Measurements from ENCODE around the gene PNMA6E.

PNMA6E gene

DNA sequence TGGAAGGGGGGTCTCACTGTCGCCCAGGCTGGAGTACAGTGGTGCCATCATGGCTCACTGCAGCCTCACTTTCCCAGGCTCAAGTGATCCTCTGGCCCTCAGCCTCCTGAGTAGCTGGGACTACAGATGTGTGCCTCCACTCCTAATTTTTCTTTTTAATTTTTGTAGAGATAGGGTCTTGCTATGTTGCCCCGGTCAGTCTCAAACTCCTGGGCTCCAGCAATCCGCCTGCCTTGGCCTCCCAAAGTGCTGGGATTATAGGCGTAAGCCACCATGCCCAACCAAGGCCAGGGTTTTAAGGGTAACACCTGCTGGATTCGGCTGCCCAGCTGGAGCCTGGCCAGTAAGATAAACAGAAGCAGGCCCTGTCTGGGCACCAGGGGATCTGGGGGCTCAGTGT, 41.3 kb upstream of the PNMA6E start:
- TF ChIP-seq, protein P1, sequence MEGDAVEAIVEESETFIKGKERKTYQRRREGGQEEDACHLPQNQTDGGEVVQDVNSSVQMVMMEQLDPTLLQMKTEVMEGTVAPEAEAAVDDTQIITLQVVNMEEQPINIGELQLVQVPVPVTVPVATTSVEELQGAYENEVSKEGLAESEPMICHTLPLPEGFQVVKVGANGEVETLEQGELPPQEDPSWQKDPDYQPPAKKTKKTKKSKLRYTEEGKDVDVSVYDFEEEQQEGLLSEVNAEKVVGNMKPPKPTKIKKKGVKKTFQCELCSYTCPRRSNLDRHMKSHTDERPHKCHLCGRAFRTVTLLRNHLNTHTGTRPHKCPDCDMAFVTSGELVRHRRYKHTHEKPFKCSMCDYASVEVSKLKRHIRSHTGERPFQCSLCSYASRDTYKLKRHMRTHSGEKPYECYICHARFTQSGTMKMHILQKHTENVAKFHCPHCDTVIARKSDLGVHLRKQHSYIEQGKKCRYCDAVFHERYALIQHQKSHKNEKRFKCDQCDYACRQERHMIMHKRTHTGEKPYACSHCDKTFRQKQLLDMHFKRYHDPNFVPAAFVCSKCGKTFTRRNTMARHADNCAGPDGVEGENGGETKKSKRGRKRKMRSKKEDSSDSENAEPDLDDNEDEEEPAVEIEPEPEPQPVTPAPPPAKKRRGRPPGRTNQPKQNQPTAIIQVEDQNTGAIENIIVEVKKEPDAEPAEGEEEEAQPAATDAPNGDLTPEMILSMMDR (IDR thresholded peaks at IDR 0.05; ENCODE audit: extremely low read depth, missing control alignments), result no peak
- no peak for DNase-seq (ENCODE audit: low spot score)

DNA sequence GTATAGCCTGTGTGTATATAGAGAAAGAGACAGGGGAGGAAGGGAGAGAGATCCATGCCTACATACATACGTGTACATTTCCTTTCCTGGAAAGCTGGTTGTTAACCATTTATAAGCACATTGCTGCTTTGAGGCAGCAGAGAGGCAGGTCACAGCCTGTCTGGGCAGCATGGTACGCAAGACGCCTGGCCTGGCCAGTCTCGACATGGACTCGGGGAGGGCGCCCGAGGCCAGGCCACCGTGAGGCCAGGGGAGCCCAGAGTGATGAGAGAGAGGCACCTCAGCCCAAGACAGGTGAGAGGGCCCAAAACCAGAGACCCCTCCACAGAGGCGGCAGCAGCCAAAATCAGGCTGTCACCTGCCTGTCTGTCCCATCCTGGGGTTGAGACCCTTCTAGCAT, 40.8 kb upstream of the PNMA6E start:
- no peak for DNase-seq (ENCODE audit: low spot score)
- TF ChIP-seq, protein P1 (IDR thresholded peaks at IDR 0.05; ENCODE audit: extremely low read depth, missing control alignments), result no peak

DNA sequence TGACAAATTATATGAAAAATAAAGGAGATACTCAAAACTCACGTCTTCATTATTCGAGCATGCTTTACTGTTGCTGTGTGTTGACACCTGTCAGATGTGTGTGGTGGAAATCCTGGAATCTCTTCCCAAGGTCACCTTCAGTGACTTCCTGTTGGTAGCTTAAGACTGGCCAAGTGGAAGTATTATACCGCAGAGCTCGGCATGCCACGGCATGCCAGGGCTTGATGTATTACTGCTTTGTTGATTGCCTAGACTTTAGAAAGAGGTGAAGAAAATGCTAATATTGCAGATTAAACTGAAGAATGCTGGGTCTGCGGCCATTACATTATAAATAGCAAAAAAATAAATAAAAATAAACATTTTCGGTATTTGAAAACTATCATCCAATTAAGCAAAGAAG, 40.1 kb upstream of the PNMA6E start:
- TF ChIP-seq, protein P1 (IDR thresholded peaks at IDR 0.05; ENCODE audit: extremely low read depth, missing control alignments), result no peak
- no peak for DNase-seq (ENCODE audit: low spot score)

DNA sequence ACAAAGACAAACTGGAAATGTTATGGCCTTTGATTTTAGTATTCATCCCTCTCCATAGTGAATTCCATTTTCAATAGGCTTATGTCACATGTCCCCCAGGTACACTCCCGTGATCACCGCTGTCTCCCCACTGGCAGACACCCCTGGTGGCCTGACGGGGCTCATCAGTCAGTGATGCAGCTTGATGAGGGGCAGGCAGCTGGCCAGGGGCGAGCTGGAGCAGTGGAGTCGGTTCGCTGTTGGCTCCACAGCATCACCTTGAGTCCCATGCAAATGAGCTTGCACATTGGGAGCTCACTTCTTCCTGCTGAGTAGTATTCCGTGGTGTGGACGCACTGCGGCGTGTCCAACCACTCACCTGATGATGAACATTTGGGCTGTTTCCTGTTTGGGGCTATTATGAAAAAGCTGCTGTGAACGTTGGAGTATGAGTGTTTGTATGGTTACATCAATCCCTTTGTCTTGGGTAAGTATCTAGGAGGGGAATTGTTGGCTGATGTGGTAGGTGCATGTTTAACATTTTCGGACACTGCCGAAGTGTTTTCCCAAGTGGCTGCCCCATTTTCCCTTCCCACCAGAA, 39.5 kb upstream of the PNMA6E start:
- no peak for DNase-seq (ENCODE audit: low spot score)
- TF ChIP-seq, protein P1 (IDR thresholded peaks at IDR 0.05; ENCODE audit: extremely low read depth, missing control alignments), result no peak

DNA sequence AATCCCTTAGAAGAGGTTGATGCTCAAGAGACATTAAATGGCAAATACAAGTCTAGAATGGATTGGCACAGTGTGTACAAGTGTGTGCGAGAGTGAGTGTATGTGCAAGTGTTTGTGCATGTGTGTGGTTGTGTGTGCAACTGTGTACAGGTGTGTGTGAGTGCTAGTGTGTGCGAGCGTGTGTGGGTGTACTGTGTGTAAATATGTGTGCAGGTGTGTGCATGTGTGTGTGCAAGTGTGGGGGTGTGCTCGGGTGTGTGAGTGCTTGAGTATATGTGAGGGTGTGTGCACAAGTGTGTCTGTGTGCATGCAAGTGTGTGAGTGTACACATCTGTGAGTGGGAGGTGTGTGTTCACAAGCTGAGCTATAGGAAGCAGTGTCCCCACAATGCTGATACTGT, 38.8 kb upstream of the PNMA6E start:
- TF ChIP-seq, protein P1 (IDR thresholded peaks at IDR 0.05; ENCODE audit: extremely low read depth, missing control alignments), result no peak
- no peak for DNase-seq (ENCODE audit: low spot score)

DNA sequence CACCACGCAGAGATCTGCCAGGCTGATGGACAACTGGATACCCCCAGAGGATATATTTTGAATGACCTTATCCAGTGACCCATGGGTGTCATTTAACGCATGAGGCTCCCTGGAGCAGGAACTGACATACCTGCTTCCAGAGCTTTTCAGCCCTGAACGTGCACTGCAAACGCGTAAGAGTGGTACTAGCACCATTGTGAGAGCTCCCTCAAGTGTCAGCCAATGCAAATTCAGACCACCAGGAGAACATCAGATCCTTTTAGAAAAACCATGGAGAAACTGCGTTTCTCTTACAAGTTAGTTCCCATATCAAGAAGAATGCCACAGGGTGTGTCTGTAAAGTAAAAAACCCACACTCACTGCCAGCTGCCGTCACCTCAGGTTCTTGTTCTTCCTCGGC, 37.4 kb upstream of the PNMA6E start:
- DNase-seq (ENCODE audit: low spot score), result no peak
- TF ChIP-seq, protein P1 (IDR thresholded peaks at IDR 0.05; ENCODE audit: extremely low read depth, missing control alignments), result no peak

DNA sequence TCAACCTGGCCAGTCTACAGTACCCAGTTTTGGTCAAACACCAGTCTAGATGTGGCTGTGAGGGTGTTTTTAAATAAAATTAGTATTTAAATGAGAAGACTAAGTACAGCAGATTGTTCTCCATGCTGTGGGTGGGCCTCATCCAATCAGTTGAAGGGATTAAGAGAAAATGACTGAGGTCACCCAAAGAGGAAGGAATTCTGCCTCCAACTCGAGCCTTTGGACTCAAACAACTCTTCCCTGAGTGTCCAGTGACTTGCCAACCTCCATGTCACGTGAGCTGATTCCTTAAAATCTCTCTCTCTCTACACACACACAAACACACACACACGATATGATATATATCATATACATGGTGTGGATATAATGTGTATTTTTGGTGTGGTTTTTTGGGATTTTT, 34.7 kb upstream of the PNMA6E start:
- TF ChIP-seq, protein P1 (IDR thresholded peaks at IDR 0.05; ENCODE audit: extremely low read depth, missing control alignments), result no peak
- DNase-seq (ENCODE audit: low spot score), result no peak
